GM12801 (cell line): ENCODE data around the gene UBE2J1.

Experiments
- TF ChIP-seq, protein P1 (sequence below): IDR thresholded peaks from one replicate; pipeline ENCODE4 v1.5.1; 2011; ENCODE audit warnings: control low read depth; ENCODE audit not compliant: insufficient read length; ENCODE audit errors: extremely low read depth

The UBE2J1 gene

DNA sequence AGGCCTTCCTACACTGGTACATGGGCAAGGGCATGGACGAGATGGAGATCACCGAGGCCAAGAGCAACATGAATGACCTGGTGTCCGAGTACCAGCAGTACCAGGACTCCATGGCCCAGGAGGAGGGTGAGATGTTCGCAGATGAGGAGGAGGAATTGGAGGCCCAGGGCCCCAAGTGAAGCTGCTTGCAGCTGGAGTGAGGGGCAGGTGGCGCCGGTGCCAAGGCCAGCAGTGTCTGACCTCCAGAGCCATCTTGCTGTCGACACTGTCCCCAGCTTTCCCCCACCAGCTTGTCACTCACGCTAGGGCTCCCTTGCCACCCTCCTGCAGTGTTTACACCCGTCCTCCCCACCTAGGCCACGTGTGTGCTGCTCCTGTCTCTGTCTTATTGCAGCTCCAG is 49.6 kb downstream of the UBE2J1 start:
- TF ChIP-seq, protein P1, sequence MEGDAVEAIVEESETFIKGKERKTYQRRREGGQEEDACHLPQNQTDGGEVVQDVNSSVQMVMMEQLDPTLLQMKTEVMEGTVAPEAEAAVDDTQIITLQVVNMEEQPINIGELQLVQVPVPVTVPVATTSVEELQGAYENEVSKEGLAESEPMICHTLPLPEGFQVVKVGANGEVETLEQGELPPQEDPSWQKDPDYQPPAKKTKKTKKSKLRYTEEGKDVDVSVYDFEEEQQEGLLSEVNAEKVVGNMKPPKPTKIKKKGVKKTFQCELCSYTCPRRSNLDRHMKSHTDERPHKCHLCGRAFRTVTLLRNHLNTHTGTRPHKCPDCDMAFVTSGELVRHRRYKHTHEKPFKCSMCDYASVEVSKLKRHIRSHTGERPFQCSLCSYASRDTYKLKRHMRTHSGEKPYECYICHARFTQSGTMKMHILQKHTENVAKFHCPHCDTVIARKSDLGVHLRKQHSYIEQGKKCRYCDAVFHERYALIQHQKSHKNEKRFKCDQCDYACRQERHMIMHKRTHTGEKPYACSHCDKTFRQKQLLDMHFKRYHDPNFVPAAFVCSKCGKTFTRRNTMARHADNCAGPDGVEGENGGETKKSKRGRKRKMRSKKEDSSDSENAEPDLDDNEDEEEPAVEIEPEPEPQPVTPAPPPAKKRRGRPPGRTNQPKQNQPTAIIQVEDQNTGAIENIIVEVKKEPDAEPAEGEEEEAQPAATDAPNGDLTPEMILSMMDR = no peak

DNA sequence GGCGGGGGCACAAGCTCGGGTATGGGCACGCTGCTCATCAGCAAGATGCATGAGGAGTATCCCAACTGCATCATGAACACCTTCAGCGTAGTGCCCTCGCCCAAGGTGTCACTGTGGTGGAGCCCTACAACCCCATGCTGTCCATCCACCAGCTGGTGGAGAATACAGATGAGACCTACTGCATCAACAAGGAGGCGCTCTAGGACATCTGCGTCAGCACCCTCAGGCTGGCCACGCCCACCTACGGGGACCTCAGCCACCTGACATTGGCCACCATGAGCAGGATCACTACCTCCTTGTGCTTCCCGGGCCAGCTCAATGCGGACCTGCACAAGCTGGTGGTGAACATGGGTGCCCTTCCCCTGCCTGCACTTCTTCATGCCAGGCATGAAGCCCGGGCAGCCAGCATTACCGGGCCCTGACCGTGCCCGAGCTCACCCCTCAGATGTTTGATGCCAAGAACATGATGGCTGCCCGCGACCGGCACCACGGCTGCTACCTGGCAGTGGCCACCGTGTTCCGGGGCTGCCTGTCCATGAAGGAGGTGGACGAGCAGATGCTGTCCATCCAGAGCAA is 50.2 kb downstream of the UBE2J1 start:
- TF ChIP-seq, protein P1 = no peak

GRCh38 chr6:89301586-89302194 is 50.8 kb downstream of the UBE2J1 start:
- TF ChIP-seq, protein P1 = no peak

DNA sequence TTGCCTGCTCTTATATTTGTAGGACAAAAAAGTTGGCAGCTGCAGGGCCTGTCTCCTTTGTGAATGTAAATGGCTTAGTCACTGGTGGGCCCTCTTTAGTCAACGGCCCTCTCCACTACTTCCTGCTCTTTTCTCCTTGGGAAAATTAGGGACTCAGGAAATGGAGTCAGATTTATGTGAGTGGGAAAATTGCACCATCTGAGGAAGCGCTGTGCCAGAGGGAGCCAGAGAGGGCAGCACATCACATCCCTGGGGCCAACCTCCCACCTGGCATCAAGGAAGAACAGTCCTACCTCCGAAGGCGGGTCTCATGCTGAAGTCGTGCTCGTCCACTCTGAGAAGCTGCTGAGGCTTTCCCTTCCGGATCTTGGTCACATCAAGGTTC is 53.1 kb downstream of the UBE2J1 start:
- TF ChIP-seq, protein P1 = no peak

GRCh38 chr6:89298680-89299465 is 53.6 kb downstream of the UBE2J1 start:
- TF ChIP-seq, protein P1 = no peak

DNA sequence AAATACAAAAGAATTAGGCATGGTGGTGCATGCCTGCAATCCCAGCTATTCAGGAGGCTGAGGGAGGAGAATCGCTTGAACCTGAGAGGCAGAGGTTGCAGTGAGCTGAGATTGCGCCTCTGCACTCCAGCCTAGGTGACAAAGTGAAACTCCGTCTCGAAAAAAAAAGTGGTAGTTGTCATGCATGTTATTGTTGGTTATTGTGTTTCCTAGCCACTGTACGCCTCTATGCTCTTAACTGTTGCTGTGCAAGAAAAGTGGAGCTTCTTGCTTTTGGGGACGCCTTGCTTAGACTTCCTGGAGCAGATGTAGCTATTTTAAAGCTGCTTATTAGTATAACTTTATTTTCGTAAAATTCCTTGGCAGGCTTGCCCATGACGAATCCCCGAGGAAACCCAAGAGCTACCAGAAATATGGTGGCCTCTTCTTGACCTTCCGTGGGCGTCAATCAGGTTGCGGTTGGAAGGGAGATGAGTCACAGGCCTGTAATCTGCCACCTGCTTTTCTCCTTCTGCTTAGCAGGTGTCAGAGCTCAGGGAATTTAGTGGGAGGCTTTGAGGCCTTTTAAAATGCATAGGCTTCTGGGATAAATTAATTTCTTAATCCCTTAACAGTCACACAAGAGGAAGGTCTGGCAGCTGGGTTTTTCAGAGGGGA is 54.7 kb downstream of the UBE2J1 start:
- TF ChIP-seq, protein P1 = no peak

- TF ChIP-seq, protein P1 = no peak
Observed at GRCh38 chr6:89295981-89296380, 56.5 kb downstream of the UBE2J1 start.
